Fibroblast of mammary gland (primary cell): ENCODE data around the gene OGDHL.

Experiments used
- DNase-seq: peaks from one replicate; pipeline ENCODE4 v3.0.0-alpha.2; 2010; ENCODE audit warnings: low read depth
- H3K4me3 ChIP-seq: 2 replicates; pipeline ENCODE4 v1.5.1; 2011; ENCODE audit warnings: low read depth, mild to moderate bottlenecking, low read length, moderate library complexity; ENCODE audit not compliant: control insufficient read depth
- CTCF ChIP-seq: conservative IDR thresholded peaks from 2 replicates; pipeline ENCODE4 v1.5.1; 2011; ENCODE audit warnings: low read depth, low read length, inconsistent platforms; ENCODE audit not compliant: control insufficient read depth, insufficient read depth

The OGDHL gene

GRCh38 chr10:49713266-49713665 is 48.9 kb downstream of the OGDHL start:
- no peak overlapping the region for H3K4me3 ChIP-seq
- no peak for DNase-seq
- TF ChIP-seq CTCF: no peak

GRCh38 chr10:49711481-49711880 is 50.6 kb downstream of the OGDHL start:
- no peak for DNase-seq
- TF ChIP-seq CTCF: no peak
- H3K4me3 ChIP-seq: no peak overlapping the region

GRCh38 chr10:49710966-49711365 is 51.2 kb downstream of the OGDHL start:
- TF ChIP-seq CTCF: no peak
- DNase-seq: no peak
- H3K4me3 ChIP-seq: no peak overlapping the region

- DNase-seq: no peak
- TF ChIP-seq CTCF: no peak
Measured at GRCh38 chr10:49709934-49710333, 52.2 kb downstream of the OGDHL start.

GRCh38 chr10:49707585-49707984 is 54.5 kb downstream of the OGDHL start:
- TF ChIP-seq CTCF: no peak
- H3K4me3 ChIP-seq: no peak overlapping the region
- no peak for DNase-seq

More at GRCh38 chr10:49709934-49710333, 52.2 kb downstream of the OGDHL start:
- no peak overlapping the region for H3K4me3 ChIP-seq

GRCh38 chr10:49700997-49701396 is 61.1 kb downstream of the OGDHL start:
- DNase-seq: no peak
- no peak overlapping the region for H3K4me3 ChIP-seq
- TF ChIP-seq CTCF: no peak

- TF ChIP-seq CTCF: no peak
- DNase-seq: no peak
- no peak overlapping the region for H3K4me3 ChIP-seq
Measured at GRCh38 chr10:49700211-49700610, 61.9 kb downstream of the OGDHL start.
